Trophoblast cell (in vitro differentiated cells and primary cell): ENCODE results near the gene TPH2.

ENCODE experiments used
- DNase-seq, 2 donors: peaks; one replicate each; pipeline ENCODE4 v3.0.0-alpha.2; 2016
- H2AFZ ChIP-seq: 2 replicates; pipeline ENCODE4 v1.6.1; 2013; ENCODE audit warnings: low read length, moderate library complexity, mild to moderate bottlenecking; ENCODE audit not compliant: insufficient read depth, poor library complexity
- H2AK5ac ChIP-seq: 2 replicates; pipeline ENCODE4 v1.6.1; 2013; ENCODE audit warnings: mild to moderate bottlenecking, low read length
- H2BK120ac ChIP-seq: 2 replicates; pipeline ENCODE4 v1.6.1; 2013; ENCODE audit warnings: low read length, mild to moderate bottlenecking, moderate library complexity; ENCODE audit not compliant: insufficient read depth, poor library complexity
- H2BK12ac ChIP-seq: 2 replicates; pipeline ENCODE4 v1.6.1; 2013; ENCODE audit warnings: mild to moderate bottlenecking, low read length, moderate library complexity
- H2BK5ac ChIP-seq: 2 replicates; pipeline ENCODE4 v1.6.1; 2013; ENCODE audit warnings: low read length, low read depth, moderate library complexity, mild to moderate bottlenecking; ENCODE audit not compliant: poor library complexity
- H3K14ac ChIP-seq: 2 replicates; pipeline ENCODE4 v1.6.1; 2013; ENCODE audit warnings: mild to moderate bottlenecking, low read length
- H3K18ac ChIP-seq: 2 replicates; pipeline ENCODE4 v1.6.1; 2013; ENCODE audit warnings: mild to moderate bottlenecking, low read length
- H3K23ac ChIP-seq: 2 replicates; pipeline ENCODE4 v1.6.1; 2013; ENCODE audit warnings: low read length
- H3K27ac ChIP-seq: 2 replicates; pipeline ENCODE4 v1.5.1; 2013; ENCODE audit warnings: low read depth, mild to moderate bottlenecking, inconsistent platforms, low read length, moderate library complexity
- H3K27me3 ChIP-seq: 2 replicates; pipeline ENCODE4 v1.6.1; 2013; ENCODE audit warnings: inconsistent platforms, mild to moderate bottlenecking, low read length, moderate library complexity; ENCODE audit not compliant: insufficient read depth
- H3K36me3 ChIP-seq, 2 experiments: 1 replicate in 1 of 2; 2 replicates in 1 of 2; pipeline ENCODE4 v1.6.1; 2013; ENCODE audit warnings: low read length in 2 of 2, mild to moderate bottlenecking in 2 of 2, moderate library complexity in 1 of 2; ENCODE audit not compliant: insufficient read depth in 2 of 2, control insufficient read depth in 1 of 2
- H3K4ac ChIP-seq: 2 replicates; pipeline ENCODE4 v1.6.1; 2013; ENCODE audit warnings: low read depth, mild to moderate bottlenecking, low read length, moderate library complexity
- H3K4me1 ChIP-seq, 2 experiments: 1 replicate in 1 of 2; 2 replicates in 1 of 2; pipeline ENCODE4 v1.6.1; 2013; ENCODE audit warnings: low read length in 2 of 2, mild to moderate bottlenecking in 2 of 2, moderate library complexity in 1 of 2; ENCODE audit not compliant: insufficient read depth in 2 of 2, control insufficient read depth in 1 of 2
- H3K4me2 ChIP-seq: 2 replicates; pipeline ENCODE4 v1.6.1; 2013; ENCODE audit warnings: inconsistent platforms, mild to moderate bottlenecking, low read length, moderate library complexity
- H3K4me3 ChIP-seq: 2 replicates; pipeline ENCODE4 v1.5.1; 2013; ENCODE audit warnings: mild to moderate bottlenecking, low read depth, low read length, inconsistent platforms
- H3K79me1 ChIP-seq: one replicate; pipeline ENCODE4 v1.6.1; 2013; ENCODE audit warnings: low read length
- H3K79me2 ChIP-seq: 2 replicates; pipeline ENCODE4 v1.6.1; 2013; ENCODE audit warnings: low read length, mild to moderate bottlenecking; ENCODE audit not compliant: control insufficient read depth, insufficient read depth, poor library complexity
- H3K9ac ChIP-seq: 2 replicates; pipeline ENCODE4 v1.6.1; 2013; ENCODE audit warnings: mild to moderate bottlenecking, low read length
- H3K9me3 ChIP-seq: 2 replicates; pipeline ENCODE4 v1.6.1; 2013; ENCODE audit warnings: low read depth, mild to moderate bottlenecking, control low read depth, inconsistent platforms, low read length; ENCODE audit not compliant: insufficient read depth
- H4K12ac ChIP-seq: 2 replicates; pipeline ENCODE4 v1.6.1; 2013; ENCODE audit warnings: low read depth, mild to moderate bottlenecking, low read length, moderate library complexity
- H4K8ac ChIP-seq: 2 replicates; pipeline ENCODE4 v1.6.1; 2013; ENCODE audit warnings: low read depth, mild to moderate bottlenecking, low read length, moderate library complexity
- H4K91ac ChIP-seq: one replicate; pipeline ENCODE4 v1.6.1; 2013; ENCODE audit warnings: low read depth, mild to moderate bottlenecking, low read length, moderate library complexity
- WGBS: extraction: QIAGEN DNeasy Blood & Tissue Kit; methylation state at CpG from one replicate; pipeline ENCODE4 v1.1.7; 2013; ENCODE audit warnings: missing lambda C conversion rate; ENCODE audit not compliant: insufficient read length, insufficient coverage; ENCODE audit errors: extremely low coverage; 5-methylcytosine and 5-hydroxymethylcytosine counted together

Gene TPH2

DNA sequence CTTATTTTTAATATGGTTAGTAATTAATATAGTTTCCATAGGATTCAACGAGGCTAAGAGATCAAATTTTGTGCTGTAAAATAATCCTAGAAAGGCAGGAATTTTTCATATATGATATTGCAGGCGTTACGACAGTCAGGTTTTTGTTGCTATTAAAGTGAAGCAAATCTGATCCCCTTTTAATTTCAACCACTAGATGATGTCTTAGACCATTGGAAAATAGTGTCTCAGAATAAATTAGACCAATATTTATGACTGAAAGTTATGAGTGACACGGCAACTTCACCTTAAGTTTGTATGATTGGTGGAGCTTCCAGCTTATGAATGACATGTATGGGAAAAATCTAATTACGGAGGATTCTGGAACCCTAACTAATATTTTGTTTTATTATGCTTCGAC lies 2.5 kb downstream of the TPH2 start:
- Histone ChIP-seq H4K12ac (no peak overlapping the region), H4K91ac (no peak overlapping the region), H2BK12ac (no peak overlapping the region), H3K79me1 (no peaks in the 10 kb centered on the region), H3K27ac (no peak overlapping the region), H3K9me3 (no peaks in the 10 kb centered on the region), H4K8ac (no peak overlapping the region), H3K14ac (no peak overlapping the region), H3K4me1 (no peaks in the 10 kb centered on the region), H3K4me2 (no peak overlapping the region), H2AK5ac (no peak overlapping the region), H2AFZ (no peak overlapping the region), H3K9ac (no peak overlapping the region), H2BK120ac (no peak overlapping the region), H3K4ac (no peak overlapping the region), H2BK5ac (no peak overlapping the region), H3K79me2 (no peaks in the 10 kb centered on the region), H3K27me3 (no peaks in the 10 kb centered on the region), H3K23ac (no peak overlapping the region), H3K18ac (no peak overlapping the region), H3K36me3 (no peaks in the 10 kb centered on the region), H3K4me3 (no peak overlapping the region)
- WGBS, result no CpG with 5 or more reads among the region's 6 CpGs
- DNase-seq, result no peak

DNA sequence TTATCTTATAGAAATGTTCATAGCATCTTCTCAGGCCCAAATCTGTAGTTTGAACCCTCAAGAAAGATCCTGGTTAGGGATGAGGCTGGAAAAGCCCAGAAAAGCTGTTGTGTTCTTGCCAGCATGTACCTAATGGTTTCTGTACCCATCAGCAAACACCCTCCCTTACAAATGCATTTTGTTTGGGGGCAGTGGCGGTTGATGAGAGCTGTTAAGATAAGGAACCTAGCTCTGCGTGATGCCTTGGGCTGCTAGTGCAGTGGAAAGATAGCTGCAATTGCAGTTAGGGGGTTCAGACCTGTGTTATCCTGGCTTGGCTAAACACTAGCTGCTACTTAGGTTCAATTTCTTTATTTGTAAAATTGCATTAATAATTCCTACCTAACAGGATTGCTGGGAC lies 3.6 kb downstream of the TPH2 start:
- no peak overlapping the region for H3K4me2 ChIP-seq
- no peaks in the 10 kb centered on the region for H3K27me3 ChIP-seq
- no CpG with 5 or more reads among the region's 2 CpGs for WGBS
- no peaks in the 10 kb centered on the region for H3K36me3 ChIP-seq
- H3K27ac ChIP-seq, result no peak overlapping the region
- no peak overlapping the region for H3K4ac ChIP-seq
- H3K79me1 ChIP-seq, result no peaks in the 10 kb centered on the region
- no peak overlapping the region for H2BK120ac ChIP-seq
- H3K23ac ChIP-seq, result no peak overlapping the region
- no peak overlapping the region for H3K14ac ChIP-seq
- H3K9me3 ChIP-seq, result no peaks in the 10 kb centered on the region
- H2AFZ ChIP-seq, result no peak overlapping the region
- no peak overlapping the region for H2AK5ac ChIP-seq
- no peak overlapping the region for H4K8ac ChIP-seq
- no peak overlapping the region for H3K4me3 ChIP-seq
- no peak overlapping the region for H3K9ac ChIP-seq
- no peak for DNase-seq
- H4K91ac ChIP-seq, result no peak overlapping the region
- H2BK5ac ChIP-seq, result no peak overlapping the region
- no peaks in the 10 kb centered on the region for H3K79me2 ChIP-seq
- no peak overlapping the region for H2BK12ac ChIP-seq
- no peaks in the 10 kb centered on the region for H3K4me1 ChIP-seq
- no peak overlapping the region for H3K18ac ChIP-seq
- H4K12ac ChIP-seq, result no peak overlapping the region

DNA sequence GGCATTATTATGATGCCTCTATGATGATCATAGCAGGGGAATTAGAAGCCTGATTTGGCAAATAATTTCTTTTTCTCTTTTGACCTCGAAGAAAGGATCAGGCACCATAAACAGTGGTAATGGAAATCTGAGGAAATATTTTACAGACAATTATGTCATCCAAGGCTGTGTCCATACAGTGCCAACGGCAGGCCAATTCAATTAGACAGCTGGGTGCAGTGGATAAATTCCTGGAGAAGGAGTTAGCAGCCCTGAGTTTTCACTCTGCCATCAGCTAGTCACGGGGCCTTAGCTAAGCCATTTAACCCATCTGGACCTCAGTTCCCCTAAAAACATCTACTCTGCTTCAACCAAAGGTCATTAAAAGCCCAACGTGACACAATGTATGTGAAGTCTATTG lies 4.1 kb downstream of the TPH2 start:
- Histone ChIP-seq H3K14ac (no peak overlapping the region), H4K8ac (no peak overlapping the region), H3K4me3 (no peak overlapping the region), H2AFZ (no peak overlapping the region), H3K79me1 (no peaks in the 10 kb centered on the region), H3K27me3 (no peaks in the 10 kb centered on the region), H3K18ac (no peak overlapping the region), H3K4me1 (no peaks in the 10 kb centered on the region), H3K27ac (no peak overlapping the region), H3K9me3 (no peaks in the 10 kb centered on the region), H3K9ac (no peak overlapping the region), H2BK12ac (no peak overlapping the region), H3K23ac (no peak overlapping the region), H3K4ac (no peak overlapping the region), H4K12ac (no peak overlapping the region), H2BK120ac (no peak overlapping the region), H4K91ac (no peak overlapping the region), H2AK5ac (no peak overlapping the region), H3K36me3 (no peaks in the 10 kb centered on the region), H3K79me2 (no peaks in the 10 kb centered on the region), H3K4me2 (no peak overlapping the region), H2BK5ac (no peak overlapping the region)
- no peak for DNase-seq
- no CpG with 5 or more reads among the region's 4 CpGs for WGBS

DNA sequence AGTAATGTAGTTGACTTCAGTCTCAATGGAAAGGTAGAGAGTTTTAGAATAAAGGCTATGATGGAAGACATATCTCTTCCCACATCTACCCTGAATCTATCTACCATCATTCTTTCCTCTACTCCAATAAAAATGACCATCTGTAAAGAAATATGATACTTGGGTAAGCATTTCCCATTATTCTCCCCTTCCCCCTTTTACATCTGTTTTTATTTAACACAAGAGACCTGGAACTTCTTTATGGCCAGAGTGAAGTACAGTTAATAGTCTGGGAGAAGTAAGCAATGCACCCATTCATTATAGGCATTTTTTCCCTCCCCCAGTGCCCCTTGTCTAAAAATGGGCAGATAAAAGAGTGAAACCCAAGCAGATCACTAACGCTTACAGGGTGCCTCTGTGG lies 6.5 kb downstream of the TPH2 start:
- H4K91ac ChIP-seq, result no peak overlapping the region
- no peaks in the 10 kb centered on the region for H3K79me2 ChIP-seq
- H3K4me1 ChIP-seq, result peaks cover 0 to 2% of the 10 kb centered on the region in 2 experiments
- no peaks in the 10 kb centered on the region for H3K36me3 ChIP-seq
- H3K23ac ChIP-seq, result no peak overlapping the region
- no peak overlapping the region for H4K12ac ChIP-seq
- no peak overlapping the region for H2AFZ ChIP-seq
- H3K9me3 ChIP-seq, result no peaks in the 10 kb centered on the region
- no peak overlapping the region for H3K14ac ChIP-seq
- no CpG with 5 or more reads among the region's 1 CpG for WGBS
- H2AK5ac ChIP-seq, result no peak overlapping the region
- no peak overlapping the region for H3K27ac ChIP-seq
- H3K4ac ChIP-seq, result no peak overlapping the region
- no peak overlapping the region for H2BK5ac ChIP-seq
- peak overlapping the region; percentile 65 for H3K9ac ChIP-seq
- no peak overlapping the region for H2BK12ac ChIP-seq
- H3K4me3 ChIP-seq, result no peak overlapping the region
- no peak overlapping the region for H4K8ac ChIP-seq
- no peaks in the 10 kb centered on the region for H3K27me3 ChIP-seq
- H3K18ac ChIP-seq, result no peak overlapping the region
- no peak for DNase-seq
- H2BK120ac ChIP-seq, result no peak overlapping the region
- no peaks in the 10 kb centered on the region for H3K79me1 ChIP-seq
- no peak overlapping the region for H3K4me2 ChIP-seq
